Natural killer cell (primary cell): Measurements from ENCODE around the gene NEO1. TPM values are rescaled to one million over a fixed set of nuclear protein-coding genes. Genes with fewer than 3 reads are reported as not detected.

Experiments
- ATAC-seq, 3 donors: fragments of 150-1000 bp in 2 of 3; fragments of 200-7000 bp in 1 of 3; cut with Tn5 transposase; 1 replicate in 1 of 3; 2 replicates in 2 of 3; pipeline ENCODE4 v1.10.0; 2021; ENCODE audit warnings: mild to moderate bottlenecking in 2 of 3, moderate library complexity in 2 of 3
- DNase-seq, 2 donors: peaks; one replicate each; pipeline versions ENCODE4 v3.0.0 to v3.0.0-alpha.2; 2013 to 2021; ENCODE audit warnings: mixed read lengths in 1 of 2
- H3K27ac ChIP-seq: one replicate; pipeline ENCODE4 v1.5.1; 2013; ENCODE audit warnings: mild to moderate bottlenecking, low read length
- H3K27me3 ChIP-seq: one replicate; pipeline ENCODE4 v1.6.1; 2013; ENCODE audit warnings: low read length; ENCODE audit not compliant: control insufficient read depth, insufficient read depth
- H3K36me3 ChIP-seq: one replicate; pipeline ENCODE4 v1.6.1; 2013; ENCODE audit warnings: low read length; ENCODE audit not compliant: control insufficient read depth, insufficient read depth
- H3K4me1 ChIP-seq: one replicate; pipeline ENCODE4 v1.6.1; 2013; ENCODE audit warnings: low read length; ENCODE audit not compliant: control insufficient read depth, insufficient read depth
- H3K4me3 ChIP-seq: one replicate; pipeline ENCODE4 v1.5.1; 2013; ENCODE audit warnings: low read length
- H3K9me3 ChIP-seq: one replicate; pipeline ENCODE4 v1.6.1; 2013; ENCODE audit warnings: low read length; ENCODE audit not compliant: control insufficient read depth, insufficient read depth
- H3K27ac Mint-ChIP-seq, 2 donors: one replicate each; pipeline ENCODE4 v1.8.0; 2022; ENCODE audit warnings: mild to moderate bottlenecking in 2 of 2, mixed read lengths in 2 of 2, moderate library complexity in 1 of 2
- H3K27me3 Mint-ChIP-seq, 2 donors: one replicate each; pipeline ENCODE4 v1.8.0; 2022; ENCODE audit warnings: low read depth in 2 of 2, mixed read lengths in 2 of 2
- H3K36me3 Mint-ChIP-seq: one replicate; pipeline ENCODE4 v1.8.0; 2022; ENCODE audit warnings: mixed read lengths
- H3K4me1 Mint-ChIP-seq, 2 donors: one replicate each; pipeline ENCODE4 v1.8.0; 2022; ENCODE audit warnings: mixed read lengths in 2 of 2
- H3K4me3 Mint-ChIP-seq: one replicate; pipeline ENCODE4 v1.8.0; 2022; ENCODE audit warnings: mild to moderate bottlenecking, moderate library complexity, mixed read lengths
- H3K9me3 Mint-ChIP-seq, 2 donors: one replicate each; pipeline ENCODE4 v1.8.0; 2022; ENCODE audit warnings: mixed read lengths in 2 of 2
- WGBS: methylation state at CpG from one replicate; pipeline ENCODE4 v1.1.7; 2013; ENCODE audit warnings: missing lambda C conversion rate; ENCODE audit not compliant: insufficient coverage; 5-methylcytosine and 5-hydroxymethylcytosine counted together
- intact Hi-C: fragments of 100-400 bp; cut with micrococcal nuclease; formaldehyde crosslinking; loops from one replicate; pipeline ENCODE4 v1.14.2; 2022
- total RNA-seq, 4 donors: library from RNA; stranded (reverse); fragments of 120-200 nt in 1 of 4; gene quantifications; one replicate each; pipeline versions ENCODE4 v1.2.3 to v1.2.4, GENCODE V29; 2013 to 2022
- TF ChIP-seq, protein P1 (sequence below): fragments of 200-600 bp; IDR thresholded peaks from one replicate; pipeline ENCODE4 v1.8.0; 2022; ENCODE audit warnings: antibody characterized with exemption

The NEO1 gene
- total RNA-seq, 3 donors from 2014 or later (not counting 1 experiment from before 2014, with no cell fraction given), result 16.3 to 19.0 (median 17.4) TPM

GRCh38 chr15:73056460-73056859, 4.2 kb downstream of the NEO1 start:
- Mint-ChIP-seq H3K27ac (no peak overlapping the region), H3K4me1 (peaks cover 5 to 7% of the 10 kb centered on the region in 2 donors), H3K27me3 (peaks cover 3 to 21% of the 10 kb centered on the region in 2 donors), H3K36me3 (no peaks in the 10 kb centered on the region), H3K9me3 (no peaks in the 10 kb centered on the region), H3K4me3 (no peak overlapping the region)
- Histone ChIP-seq H3K27me3 (peaks cover 17% of the 10 kb centered on the region), H3K27ac (no peak overlapping the region), H3K9me3 (no peaks in the 10 kb centered on the region), H3K4me1 (peaks cover 8% of the 10 kb centered on the region), H3K4me3 (no peak overlapping the region), H3K36me3 (no peaks in the 10 kb centered on the region)
- intact Hi-C loops, result loop anchor here (10.0 kb wide), 1 partner anchor 272 kb away; the partner anchor contains the start of gene ADPGK
- ATAC-seq, result no peak
- DNase-seq, result no peak
- TF ChIP-seq, protein P1, sequence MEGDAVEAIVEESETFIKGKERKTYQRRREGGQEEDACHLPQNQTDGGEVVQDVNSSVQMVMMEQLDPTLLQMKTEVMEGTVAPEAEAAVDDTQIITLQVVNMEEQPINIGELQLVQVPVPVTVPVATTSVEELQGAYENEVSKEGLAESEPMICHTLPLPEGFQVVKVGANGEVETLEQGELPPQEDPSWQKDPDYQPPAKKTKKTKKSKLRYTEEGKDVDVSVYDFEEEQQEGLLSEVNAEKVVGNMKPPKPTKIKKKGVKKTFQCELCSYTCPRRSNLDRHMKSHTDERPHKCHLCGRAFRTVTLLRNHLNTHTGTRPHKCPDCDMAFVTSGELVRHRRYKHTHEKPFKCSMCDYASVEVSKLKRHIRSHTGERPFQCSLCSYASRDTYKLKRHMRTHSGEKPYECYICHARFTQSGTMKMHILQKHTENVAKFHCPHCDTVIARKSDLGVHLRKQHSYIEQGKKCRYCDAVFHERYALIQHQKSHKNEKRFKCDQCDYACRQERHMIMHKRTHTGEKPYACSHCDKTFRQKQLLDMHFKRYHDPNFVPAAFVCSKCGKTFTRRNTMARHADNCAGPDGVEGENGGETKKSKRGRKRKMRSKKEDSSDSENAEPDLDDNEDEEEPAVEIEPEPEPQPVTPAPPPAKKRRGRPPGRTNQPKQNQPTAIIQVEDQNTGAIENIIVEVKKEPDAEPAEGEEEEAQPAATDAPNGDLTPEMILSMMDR, result no peak
- WGBS, result 89% methylated on average over 3 of the region's 3 CpGs

DNA sequence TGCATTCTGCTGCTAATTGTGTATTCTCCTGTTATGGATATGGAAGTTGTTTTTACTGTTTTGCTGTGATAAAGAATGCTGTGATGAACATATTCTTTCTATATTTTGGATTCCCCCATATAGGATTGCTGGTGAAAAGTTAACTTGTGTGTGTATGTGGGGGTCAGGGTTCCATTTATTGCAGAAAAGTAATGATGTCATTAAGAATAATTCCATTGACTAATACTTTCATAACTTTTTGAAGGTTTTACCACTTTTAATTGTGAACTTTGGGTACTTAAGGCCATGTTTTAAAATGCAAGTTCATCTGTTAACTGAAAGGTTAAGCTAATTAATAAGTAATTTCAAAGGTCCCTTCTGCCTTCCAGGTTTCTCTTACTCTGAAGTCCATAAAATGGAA, 6.2 kb downstream of the NEO1 start:
- no peaks in the 10 kb centered on the region for H3K36me3 ChIP-seq
- Mint-ChIP-seq H3K4me3 (no peak overlapping the region), H3K9me3 (no peaks in the 10 kb centered on the region), H3K27me3 (peaks cover 9 to 31% of the 10 kb centered on the region in 2 donors), H3K27ac (no peak overlapping the region), H3K4me1 (peaks cover 0 to under 1% of the 10 kb centered on the region in 2 donors), H3K36me3 (no peaks in the 10 kb centered on the region)
- peaks cover 16% of the 10 kb centered on the region for H3K27me3 ChIP-seq
- no peak overlapping the region for H3K27ac ChIP-seq
- DNase-seq (no peak), ATAC-seq (no peak)
- intact Hi-C loops, result loop anchor here (10.0 kb wide), 1 partner anchor 274 kb away; the partner anchor contains the start of gene ADPGK
- no peak overlapping the region for H3K4me3 ChIP-seq
- TF ChIP-seq, protein P1, result no peak
- peaks cover under 1% of the 10 kb centered on the region for H3K4me1 ChIP-seq
- no peaks in the 10 kb centered on the region for H3K9me3 ChIP-seq

DNA sequence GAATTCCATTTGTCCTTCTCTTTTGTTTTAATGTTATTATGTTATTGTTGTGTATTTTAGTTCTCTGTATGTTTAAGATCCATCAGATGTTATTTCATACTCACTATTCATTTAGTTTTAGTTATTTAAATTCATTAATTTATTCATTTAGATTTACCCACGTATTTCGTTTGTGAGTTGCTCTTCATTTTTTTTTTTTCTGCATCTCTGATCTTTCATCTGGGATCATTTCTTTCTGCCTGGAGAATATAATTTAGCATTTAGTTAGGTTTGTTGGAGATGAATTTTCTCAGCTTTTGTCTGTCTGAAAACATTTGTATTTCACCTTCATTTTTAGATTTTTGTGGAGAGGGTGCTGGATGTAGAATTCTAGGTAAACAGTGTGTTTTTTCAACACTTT, 12.9 kb downstream of the NEO1 start:
- Histone ChIP-seq H3K9me3 (no peaks in the 10 kb centered on the region), H3K27ac (no peak overlapping the region), H3K4me3 (no peak overlapping the region), H3K36me3 (no peaks in the 10 kb centered on the region), H3K4me1 (no peaks in the 10 kb centered on the region), H3K27me3 (peaks cover 9% of the 10 kb centered on the region)
- no CpG with 5 or more reads among the region's 2 CpGs for WGBS
- no peak for DNase-seq
- ATAC-seq, result no peak
- Mint-ChIP-seq H3K9me3 (no peaks in the 10 kb centered on the region), H3K27ac (no peak overlapping the region), H3K36me3 (no peaks in the 10 kb centered on the region), H3K27me3 (peaks cover 14 to 30% of the 10 kb centered on the region in 2 donors), H3K4me1 (peaks cover 0 to under 1% of the 10 kb centered on the region in 2 donors), H3K4me3 (no peak overlapping the region)
- intact Hi-C loops, result no loop called here
- TF ChIP-seq, protein P1, result no peak

GRCh38 chr15:73069109-73069508, 16.8 kb downstream of the NEO1 start:
- TF ChIP-seq, protein P1, result no peak
- Mint-ChIP-seq H3K36me3 (no peaks in the 10 kb centered on the region), H3K4me1 (peaks cover 0 to 4% of the 10 kb centered on the region in 2 donors), H3K9me3 (no peaks in the 10 kb centered on the region), H3K27me3 (peaks cover 3 to 13% of the 10 kb centered on the region in 2 donors), H3K27ac (no peak overlapping the region), H3K4me3 (no peak overlapping the region)
- 96% methylated on average over 5 of the region's 5 CpGs for WGBS
- ATAC-seq, result no peak
- H3K9me3 ChIP-seq, result no peaks in the 10 kb centered on the region
- peaks cover 3% of the 10 kb centered on the region for H3K27me3 ChIP-seq
- no peak for DNase-seq
- intact Hi-C loops, result no loop called here
- H3K4me1 ChIP-seq, result no peaks in the 10 kb centered on the region
- no peak overlapping the region for H3K27ac ChIP-seq
- H3K4me3 ChIP-seq, result no peak overlapping the region
- no peaks in the 10 kb centered on the region for H3K36me3 ChIP-seq
